ENCODE results near the gene SLC16A3.

SLC16A3 gene

GRCh38 chr17:82237083-82237745 lies 8.4 kb downstream of the SLC16A3 start:
- no peak for DNase-seq

DNA sequence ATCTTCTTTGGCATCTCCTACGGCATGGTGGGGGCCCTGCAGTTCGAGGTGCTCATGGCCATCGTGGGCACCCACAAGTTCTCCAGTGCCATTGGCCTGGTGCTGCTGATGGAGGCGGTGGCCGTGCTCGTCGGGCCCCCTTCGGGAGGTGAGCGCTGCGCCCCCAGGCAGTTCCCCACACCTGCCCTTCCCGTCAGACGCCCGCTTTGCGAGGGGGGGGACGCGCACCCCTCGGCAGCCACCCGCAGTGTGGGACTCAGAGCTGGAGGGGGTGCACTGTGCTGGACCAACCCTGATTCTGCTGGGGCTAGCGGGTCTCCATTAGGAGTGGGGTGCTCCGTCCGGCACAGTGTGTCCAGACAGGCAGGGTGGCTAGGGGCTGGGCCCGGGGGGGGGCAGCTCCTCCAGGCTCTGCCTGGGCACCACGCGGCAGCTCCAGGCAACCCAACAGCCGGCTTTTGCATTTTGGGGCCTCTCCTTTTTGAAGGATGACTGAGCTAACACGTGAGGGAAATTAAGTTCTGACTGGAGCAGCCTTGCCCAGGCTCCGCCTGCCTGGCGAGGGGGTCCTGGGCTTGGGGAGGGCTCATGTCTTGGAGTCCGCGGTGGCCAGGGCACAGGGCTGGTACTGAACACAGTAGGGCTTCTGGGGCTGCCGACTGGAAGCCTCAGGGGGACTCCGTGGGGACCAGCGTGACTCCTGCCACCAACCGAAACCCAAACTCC lies 9.1 kb downstream of the SLC16A3 start:
- DNase-seq, result no peak

GRCh38 chr17:82238472-82239201 lies 9.8 kb downstream of the SLC16A3 start:
- DNase-seq, result peak in 1 of 2 experiments; percentile 14

- DNase-seq, result no peak
Measured at GRCh38 chr17:82239401-82239925, 10.6 kb downstream of the SLC16A3 start.

DNA sequence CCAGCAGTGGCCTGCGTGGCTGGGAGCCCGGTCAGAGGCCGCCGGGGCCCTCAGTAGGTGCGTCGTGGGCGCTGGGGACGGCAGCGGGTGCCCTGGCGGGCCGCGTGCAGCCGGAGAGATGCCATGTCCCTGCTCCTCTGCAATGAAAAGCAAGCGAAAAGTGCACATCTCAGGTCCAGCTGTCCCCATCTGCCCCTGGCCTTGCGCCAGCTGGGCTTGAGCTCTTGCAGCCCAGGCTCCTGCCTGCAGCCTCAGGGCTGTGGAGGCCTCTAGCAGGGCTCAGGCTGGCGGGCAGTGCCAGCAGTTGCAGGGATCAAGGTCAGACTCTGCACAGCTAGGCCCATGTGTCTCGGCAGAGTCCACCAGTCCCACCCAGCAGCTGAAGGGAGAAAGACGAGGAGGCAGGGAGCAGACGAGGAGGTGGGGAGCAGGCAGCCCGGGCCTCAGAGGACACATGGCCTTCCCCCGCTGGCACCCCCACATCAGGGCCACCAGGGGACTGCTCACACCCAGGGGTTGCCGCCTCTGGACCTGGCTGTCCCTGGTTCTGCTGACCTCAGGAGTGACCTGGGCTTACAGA lies 11.2 kb downstream of the SLC16A3 start:
- no peak for DNase-seq

GRCh38 chr17:82240506-82241182 lies 11.8 kb downstream of the SLC16A3 start:
- DNase-seq, result no peak

DNA sequence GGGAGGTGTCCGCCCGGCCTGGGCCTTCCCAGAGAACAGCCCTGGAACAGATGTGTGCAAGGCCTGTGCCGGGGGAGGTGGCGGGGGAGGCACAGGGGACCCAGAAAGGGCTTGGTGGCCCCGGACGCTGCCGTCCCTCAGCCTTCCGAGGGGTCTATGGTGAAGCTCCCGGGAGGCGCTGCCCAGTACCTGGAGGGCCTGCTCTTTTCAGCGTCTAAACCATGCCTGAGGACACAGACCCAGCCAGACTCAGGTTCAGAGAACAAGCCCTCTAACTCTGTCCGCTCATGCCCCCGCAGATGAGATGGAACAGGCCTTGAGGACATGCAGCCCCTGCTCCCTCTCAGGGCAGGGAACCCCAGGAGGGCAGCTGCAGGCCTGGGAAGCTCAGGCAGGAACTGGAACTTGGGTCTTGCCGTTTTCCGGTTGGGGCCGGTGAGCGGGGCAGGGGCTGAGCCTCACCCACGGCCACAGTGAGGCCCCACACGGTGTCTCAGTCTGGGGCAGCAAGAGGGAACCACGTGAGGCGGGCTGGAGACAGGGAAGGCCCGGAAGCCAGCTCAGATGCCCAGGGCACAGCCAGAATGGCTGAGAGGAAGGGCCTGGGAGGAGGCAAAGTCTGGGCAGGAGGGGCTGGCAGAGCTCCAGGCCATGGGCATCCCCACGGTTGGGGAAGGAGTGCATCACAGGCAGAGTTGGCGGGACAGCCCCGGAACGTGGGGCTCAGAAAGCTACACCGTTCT lies 12.5 kb downstream of the SLC16A3 start:
- peak; percentile 39 to 50 for DNase-seq

GRCh38 chr17:82241926-82242697 lies 13.3 kb downstream of the SLC16A3 start:
- DNase-seq, result no peak

GRCh38 chr17:82242698-82242976 lies 13.8 kb downstream of the SLC16A3 start:
- DNase-seq, result no peak

- DNase-seq, result no peak
Measured at GRCh38 chr17:82242977-82243647, 14.3 kb downstream of the SLC16A3 start.

GRCh38 chr17:82243648-82244412 lies 15.0 kb downstream of the SLC16A3 start:
- peak in 1 of 2 experiments; percentile 8 for DNase-seq

GRCh38 chr17:82244413-82245133 lies 15.7 kb downstream of the SLC16A3 start:
- peak in 1 of 2 experiments; percentile 44 for DNase-seq

DNA sequence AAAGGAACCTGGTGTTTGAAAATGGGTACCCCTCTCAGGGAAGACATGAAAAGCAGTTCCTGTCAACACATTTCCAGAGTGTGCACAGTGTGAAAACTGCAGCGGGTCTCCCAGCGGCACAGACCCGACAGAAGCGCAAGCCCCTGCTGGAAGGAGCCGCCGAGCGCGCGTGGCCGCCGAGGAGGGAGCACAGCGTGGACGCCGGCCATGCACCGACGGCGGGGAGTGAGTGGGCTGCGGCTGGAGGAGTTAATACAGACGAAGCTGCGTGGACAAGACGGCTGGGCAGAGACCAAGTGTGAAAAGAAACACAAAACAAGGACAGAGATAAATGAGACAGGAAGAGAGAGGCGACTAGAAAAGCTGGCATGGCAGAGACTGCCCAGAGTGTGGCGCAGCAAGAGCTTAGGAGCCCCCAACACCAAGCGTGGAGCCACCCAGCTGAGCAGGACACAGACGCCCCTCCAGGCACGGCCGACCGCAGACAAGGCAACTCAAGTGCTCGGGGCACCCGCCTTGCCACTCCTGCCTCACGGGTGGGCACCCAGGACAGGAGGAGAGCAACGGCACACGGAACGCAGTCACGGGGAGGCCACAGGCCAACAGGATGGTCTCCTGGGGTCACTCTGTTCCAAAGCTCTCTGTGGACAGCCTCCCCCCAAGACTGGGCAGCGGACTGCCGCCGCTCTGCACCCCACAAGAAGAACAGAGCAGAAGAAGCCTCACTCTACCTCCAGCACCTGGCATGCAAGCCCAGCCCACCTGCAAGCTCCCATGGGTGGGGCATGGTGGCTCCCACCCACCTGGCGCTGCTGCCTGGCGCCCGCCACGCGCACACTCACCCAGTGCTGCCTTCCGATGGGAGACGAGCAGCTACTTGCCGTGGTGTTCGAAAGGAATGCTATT lies 16.5 kb downstream of the SLC16A3 start:
- DNase-seq, result no peak

- no peak for DNase-seq
Measured at GRCh38 chr17:82246040-82246364, 17.2 kb downstream of the SLC16A3 start.

DNA sequence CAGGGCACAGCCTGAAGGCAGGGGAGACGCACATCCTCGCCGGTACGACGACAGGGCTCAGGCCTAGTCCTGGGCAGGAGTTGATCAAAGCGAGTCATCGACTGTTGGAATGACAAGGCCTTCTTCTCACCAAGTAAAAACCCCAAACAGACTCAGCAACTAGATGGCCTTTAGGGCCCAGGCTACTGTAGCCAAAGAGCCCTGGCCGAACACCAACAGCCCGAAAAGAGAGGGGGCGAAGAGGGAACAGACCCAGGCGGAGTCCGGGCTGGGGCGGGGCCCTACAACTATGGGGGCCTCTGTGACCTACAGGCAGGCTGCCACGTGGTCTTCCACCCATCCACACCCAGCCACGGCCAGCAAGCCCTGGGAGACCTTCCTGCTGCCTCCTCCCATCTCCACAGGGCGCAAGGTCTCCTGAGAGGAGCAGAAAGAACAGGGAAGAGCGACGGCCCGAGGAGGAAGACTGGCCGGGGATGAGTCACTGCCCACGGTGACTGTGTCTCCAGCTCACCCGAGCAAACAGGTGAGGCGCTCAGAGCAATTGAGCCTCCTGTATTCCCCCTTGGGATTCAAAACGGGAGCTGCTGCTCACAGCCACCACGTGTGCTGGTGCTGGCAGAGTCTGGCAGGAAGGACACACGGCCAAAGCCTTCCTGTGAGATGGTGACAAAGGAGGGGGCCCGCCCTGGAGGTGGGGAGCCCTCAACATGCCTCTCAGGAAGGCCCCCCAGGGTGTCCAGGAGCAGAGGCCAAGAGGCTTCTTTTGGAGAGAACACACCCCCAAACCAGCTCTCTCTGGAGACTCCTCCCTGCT lies 17.7 kb downstream of the SLC16A3 start:
- DNase-seq, result peak in 1 of 2 experiments; percentile 29

GRCh38 chr17:82247182-82247823 lies 18.5 kb downstream of the SLC16A3 start:
- no peak for DNase-seq

Measured in SW 1271 (cell line).